DND-41 (cell line): ENCODE data around the gene MCRS1.

Experiments used
- EZH2 ChIP-seq: IDR thresholded peaks from 3 replicates; pipeline ENCODE4 v1.6.1; 2012; ENCODE audit warnings: borderline replicate concordance, low read depth, mild to moderate bottlenecking, moderate library complexity, low read length, inconsistent platforms; ENCODE audit not compliant: severe bottlenecking
- TF ChIP-seq, protein P1 (sequence below): IDR thresholded peaks from 2 replicates; pipeline ENCODE4 v1.5.1; 2012; ENCODE audit warnings: borderline replicate concordance, low read length, moderate library complexity, mild to moderate bottlenecking; ENCODE audit not compliant: poor library complexity, severe bottlenecking; ENCODE audit errors: extremely low read depth

DNA sequence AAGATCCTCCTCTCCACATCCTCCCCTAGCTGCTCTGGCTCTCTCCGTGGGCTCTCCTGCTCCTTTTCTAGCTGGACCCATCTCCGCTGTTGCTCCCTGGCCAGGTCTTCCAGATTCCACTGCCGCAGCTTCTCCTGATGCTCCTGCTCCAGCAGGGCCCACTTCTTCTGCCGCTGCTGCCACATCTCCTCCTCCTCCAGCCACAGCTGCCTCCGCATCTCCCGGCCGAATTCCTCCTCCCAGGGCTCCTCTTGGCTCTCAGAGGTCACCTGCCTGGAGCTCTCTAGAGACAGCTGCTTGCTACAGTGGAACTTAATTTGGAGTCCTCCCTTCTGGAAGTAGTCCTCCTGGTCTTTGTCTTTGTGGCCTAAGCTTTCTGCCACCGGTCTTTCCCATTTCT is 32.0 kb upstream of the MCRS1 start:
- TF ChIP-seq, protein P1, sequence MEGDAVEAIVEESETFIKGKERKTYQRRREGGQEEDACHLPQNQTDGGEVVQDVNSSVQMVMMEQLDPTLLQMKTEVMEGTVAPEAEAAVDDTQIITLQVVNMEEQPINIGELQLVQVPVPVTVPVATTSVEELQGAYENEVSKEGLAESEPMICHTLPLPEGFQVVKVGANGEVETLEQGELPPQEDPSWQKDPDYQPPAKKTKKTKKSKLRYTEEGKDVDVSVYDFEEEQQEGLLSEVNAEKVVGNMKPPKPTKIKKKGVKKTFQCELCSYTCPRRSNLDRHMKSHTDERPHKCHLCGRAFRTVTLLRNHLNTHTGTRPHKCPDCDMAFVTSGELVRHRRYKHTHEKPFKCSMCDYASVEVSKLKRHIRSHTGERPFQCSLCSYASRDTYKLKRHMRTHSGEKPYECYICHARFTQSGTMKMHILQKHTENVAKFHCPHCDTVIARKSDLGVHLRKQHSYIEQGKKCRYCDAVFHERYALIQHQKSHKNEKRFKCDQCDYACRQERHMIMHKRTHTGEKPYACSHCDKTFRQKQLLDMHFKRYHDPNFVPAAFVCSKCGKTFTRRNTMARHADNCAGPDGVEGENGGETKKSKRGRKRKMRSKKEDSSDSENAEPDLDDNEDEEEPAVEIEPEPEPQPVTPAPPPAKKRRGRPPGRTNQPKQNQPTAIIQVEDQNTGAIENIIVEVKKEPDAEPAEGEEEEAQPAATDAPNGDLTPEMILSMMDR, result no peak
- TF ChIP-seq EZH2, result no peak
